ENCODE measurements around the gene REXO4. TPM values are rescaled to one million over a fixed set of nuclear protein-coding genes. Genes with fewer than 3 reads are reported as not detected.

REXO4 gene
- total RNA-seq, 1 experiment from 2014 or later, result 43.6 TPM

Other genes with a start within 250 kb of the REXO4 start
- not detected in 2 replicates for gene OBP2B, start 208.8 kb downstream of the REXO4 start, total RNA-seq (2022)
- not detected in 2 replicates for gene ABO, start 142.8 kb downstream of the REXO4 start, total RNA-seq (2022)
- gene SURF6, start 81.8 kb downstream of the REXO4 start, total RNA-seq (2022), result 31.6 and 32.4 TPM in 2 replicates
- gene MED22, start 69.9 kb downstream of the REXO4 start, total RNA-seq (2022), result 60.1 and 65.6 TPM in 2 replicates
- 1,995 and 2,182 TPM in 2 replicates for gene RPL7A, start 69.8 kb downstream of the REXO4 start, total RNA-seq (2022)
- gene SURF1, start 61.5 kb downstream of the REXO4 start, total RNA-seq (2022), result 54.9 and 57.5 TPM in 2 replicates
- 32.3 and 34.4 TPM in 2 replicates for gene SURF2, start 61.5 kb downstream of the REXO4 start, total RNA-seq (2022)
- 239 and 253 TPM in 2 replicates for gene SURF4, start 42.0 kb downstream of the REXO4 start, total RNA-seq (2022)
- 3.4 and 4.1 TPM in 2 replicates for gene STKLD1, start 41.6 kb downstream of the REXO4 start, total RNA-seq (2022)
- 5.3 and 6.2 TPM in 2 replicates for gene ADAMTS13, start 4.4 kb upstream of the REXO4 start, total RNA-seq (2022)
- 26.0 and 27.0 TPM in 2 replicates for gene CACFD1, start 42.0 kb upstream of the REXO4 start, total RNA-seq (2022)
- 7.1 and 8.4 TPM in 2 replicates for gene SLC2A6, start 61.1 kb upstream of the REXO4 start, total RNA-seq (2022)
- not detected in 2 replicates for gene MYMK, start 106.9 kb upstream of the REXO4 start, total RNA-seq (2022)
- gene ADAMTSL2, start 116.7 kb upstream of the REXO4 start, total RNA-seq (2022), result 0.46 and 0.68 TPM in 2 replicates
- gene FAM163B, start 191.4 kb upstream of the REXO4 start, total RNA-seq (2022), result not detected in 2 replicates
- gene DBH, start 218.4 kb upstream of the REXO4 start, total RNA-seq (2022), result not detected in 2 replicates

Measured in Caco-2 (cell line).